ENCODE results near the gene NKIRAS1. TPM values are rescaled to one million over a fixed set of nuclear protein-coding genes. Genes with fewer than 3 reads are reported as not detected.

NKIRAS1 gene
- total RNA-seq, 2 experiments from 2014 or later, result 3.6 to 3.9 TPM

DNA sequence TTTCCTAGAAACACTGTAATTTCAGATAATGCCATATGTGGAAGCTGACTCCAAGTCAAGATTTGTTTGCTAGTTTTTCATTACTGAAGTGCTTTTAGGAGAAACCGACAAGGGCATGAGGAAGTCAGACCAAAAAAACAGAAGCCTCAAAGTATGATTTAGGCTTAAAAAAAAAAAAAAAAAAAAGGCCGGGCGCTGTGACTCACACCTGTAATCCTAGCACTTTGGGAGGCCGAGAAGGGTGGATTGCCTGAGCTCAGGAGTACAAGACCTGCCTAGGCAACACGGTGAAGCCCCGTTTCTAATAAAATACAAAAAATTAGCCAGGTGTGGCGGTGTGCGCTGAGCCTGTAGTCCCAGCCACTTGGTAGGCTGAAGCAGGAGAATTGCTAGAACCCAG lies 11.7 kb upstream of the NKIRAS1 start:
- Mint-ChIP-seq H3K4me1 (ENCODE audit: low read depth) (peaks cover 2% of the 10 kb centered on the region), H3K9me3 (no peaks in the 10 kb centered on the region), H3K27ac (no peak overlapping the region), H3K27me3 (no peaks in the 10 kb centered on the region), H3K36me3 (ENCODE audit: low read depth) (no peaks in the 10 kb centered on the region), H3K4me3 (no peak overlapping the region)
- ChIA-PET POLR2A (interaction anchor here (0.6 to 7.1 kb wide), 3 partner anchors 11 to 311 kb away, joined by 3 to 60 read pairs (median 5); partner anchors contain the start of genes NKIRAS1 and RPL15), CTCF (no interaction called here)
- DNase-seq (no peak), ATAC-seq (no peak)
- TF ChIP-seq, protein P1, sequence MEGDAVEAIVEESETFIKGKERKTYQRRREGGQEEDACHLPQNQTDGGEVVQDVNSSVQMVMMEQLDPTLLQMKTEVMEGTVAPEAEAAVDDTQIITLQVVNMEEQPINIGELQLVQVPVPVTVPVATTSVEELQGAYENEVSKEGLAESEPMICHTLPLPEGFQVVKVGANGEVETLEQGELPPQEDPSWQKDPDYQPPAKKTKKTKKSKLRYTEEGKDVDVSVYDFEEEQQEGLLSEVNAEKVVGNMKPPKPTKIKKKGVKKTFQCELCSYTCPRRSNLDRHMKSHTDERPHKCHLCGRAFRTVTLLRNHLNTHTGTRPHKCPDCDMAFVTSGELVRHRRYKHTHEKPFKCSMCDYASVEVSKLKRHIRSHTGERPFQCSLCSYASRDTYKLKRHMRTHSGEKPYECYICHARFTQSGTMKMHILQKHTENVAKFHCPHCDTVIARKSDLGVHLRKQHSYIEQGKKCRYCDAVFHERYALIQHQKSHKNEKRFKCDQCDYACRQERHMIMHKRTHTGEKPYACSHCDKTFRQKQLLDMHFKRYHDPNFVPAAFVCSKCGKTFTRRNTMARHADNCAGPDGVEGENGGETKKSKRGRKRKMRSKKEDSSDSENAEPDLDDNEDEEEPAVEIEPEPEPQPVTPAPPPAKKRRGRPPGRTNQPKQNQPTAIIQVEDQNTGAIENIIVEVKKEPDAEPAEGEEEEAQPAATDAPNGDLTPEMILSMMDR (IDR thresholded peaks at IDR 0.05), result no peak
- intact Hi-C loops (cut with micrococcal nuclease), result no loop called here

DNA sequence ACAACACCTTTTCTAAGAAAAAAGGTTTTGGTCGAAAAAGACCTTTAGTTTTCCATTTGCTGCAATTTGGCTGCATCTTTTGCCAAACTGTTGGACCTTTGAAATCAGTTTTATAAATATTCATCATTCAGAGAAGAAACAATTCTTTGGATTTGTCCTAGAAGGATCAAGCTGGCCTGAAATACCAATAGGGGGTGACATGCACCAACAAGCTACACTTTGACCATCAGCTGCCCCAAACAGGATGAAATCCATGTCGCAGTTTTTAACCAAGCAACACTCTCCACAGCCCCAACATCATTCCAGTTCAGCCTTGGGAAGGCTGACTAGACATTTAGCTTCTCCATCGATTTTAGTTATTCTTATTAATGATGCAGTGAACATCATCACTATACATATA lies 9.9 kb upstream of the NKIRAS1 start:
- intact Hi-C loops (cut with micrococcal nuclease), result no loop called here
- TF ChIP-seq, protein P1 (IDR thresholded peaks at IDR 0.05), result no peak
- DNase-seq (no peak), ATAC-seq (no peak)
- peaks cover 2% of the 10 kb centered on the region for H3K4me1 Mint-ChIP-seq (ENCODE audit: low read depth)
- H3K27ac Mint-ChIP-seq, result no peak overlapping the region
- no peaks in the 10 kb centered on the region for H3K9me3 Mint-ChIP-seq
- H3K36me3 Mint-ChIP-seq (ENCODE audit: low read depth), result no peaks in the 10 kb centered on the region
- H3K4me3 Mint-ChIP-seq, result no peak overlapping the region
- CTCF ChIA-PET, result interaction anchor here (0.6 kb wide), 1 partner anchor 10 kb away, joined by 3 read pairs; the partner anchor contains the start of genes NKIRAS1 and RPL15
- H3K27me3 Mint-ChIP-seq, result no peaks in the 10 kb centered on the region
- POLR2A ChIA-PET, result interaction anchor here (7.1 kb wide), 1 partner anchor 9 kb away, joined by 60 read pairs; the partner anchor contains the start of genes NKIRAS1 and RPL15

DNA sequence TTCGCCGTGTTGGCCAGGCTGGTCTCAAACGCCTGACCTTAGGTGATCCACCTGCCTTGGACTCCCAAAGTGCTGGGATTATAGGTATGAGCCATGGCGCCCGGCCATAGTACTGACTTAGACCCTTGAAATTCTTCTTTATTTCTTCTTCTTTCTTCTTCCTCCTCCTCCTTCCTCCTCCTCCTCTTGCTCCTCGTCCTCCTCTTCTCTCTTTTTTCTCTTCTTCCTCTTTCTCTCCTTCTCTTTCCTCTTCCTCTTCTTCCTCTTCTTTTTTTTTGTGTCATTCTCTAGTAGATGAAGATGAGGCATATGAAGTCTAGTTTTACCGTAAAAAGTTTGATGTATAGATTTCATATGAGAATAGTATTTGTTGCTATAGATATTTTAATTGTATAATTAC lies 9.5 kb upstream of the NKIRAS1 start:
- DNase-seq (no peak), ATAC-seq (no peak)
- peaks cover 2% of the 10 kb centered on the region for H3K4me1 Mint-ChIP-seq (ENCODE audit: low read depth)
- H3K9me3 Mint-ChIP-seq, result no peaks in the 10 kb centered on the region
- intact Hi-C loops (cut with micrococcal nuclease), result no loop called here
- H3K27me3 Mint-ChIP-seq, result no peaks in the 10 kb centered on the region
- peaks cover 3% of the 10 kb centered on the region for H3K36me3 Mint-ChIP-seq (ENCODE audit: low read depth)
- H3K27ac Mint-ChIP-seq, result no peak overlapping the region
- ChIA-PET POLR2A (interaction anchor here (0.6 to 7.1 kb wide), 4 partner anchors 8 to 117 kb away, joined by 3 to 60 read pairs (median 12); partner anchors contain the start of genes NKIRAS1 and RPL15), CTCF (no interaction called here)
- TF ChIP-seq, protein P1 (IDR thresholded peaks at IDR 0.05), result no peak
- H3K4me3 Mint-ChIP-seq, result no peak overlapping the region

DNA sequence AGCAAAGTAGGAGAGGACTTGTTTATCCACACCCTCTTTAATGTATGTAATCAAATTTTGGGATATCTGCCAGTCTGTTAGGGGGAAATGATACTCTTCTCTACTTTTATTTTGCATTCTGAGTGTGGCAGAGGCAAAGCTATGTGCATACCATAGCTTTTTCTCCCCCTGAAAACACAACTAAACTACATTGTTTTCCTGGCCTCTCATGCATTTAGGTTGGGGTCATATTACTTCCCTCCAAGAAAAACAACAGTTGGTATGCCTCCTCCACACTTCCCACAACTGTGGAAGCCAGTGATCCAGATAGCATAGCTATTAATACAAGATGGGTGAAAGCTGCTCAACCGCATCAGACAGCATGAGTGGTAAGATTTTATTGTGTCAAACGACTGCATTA lies 7.0 kb upstream of the NKIRAS1 start:
- no peaks in the 10 kb centered on the region for H3K27me3 Mint-ChIP-seq
- no peaks in the 10 kb centered on the region for H3K9me3 Mint-ChIP-seq
- ATAC-seq (no peak), DNase-seq (no peak)
- POLR2A ChIA-PET, result interaction anchor here (0.5 to 2.2 kb wide), 5 partner anchors 11 to 881 kb away, joined by 3 to 10 read pairs (median 3); no protein-coding TSS in a partner anchor
- TF ChIP-seq, protein P1 (IDR thresholded peaks at IDR 0.05), result no peak
- peaks cover 27% of the 10 kb centered on the region for H3K36me3 Mint-ChIP-seq (ENCODE audit: low read depth)
- intact Hi-C loops (cut with micrococcal nuclease), result no loop called here
- CTCF ChIA-PET, result interaction anchor here (0.9 kb wide), 2 partner anchors 17 to 35 kb away, joined by 3 read pairs; no protein-coding TSS in a partner anchor
- H3K4me3 Mint-ChIP-seq, result no peak overlapping the region
- peaks cover 18% of the 10 kb centered on the region for H3K4me1 Mint-ChIP-seq (ENCODE audit: low read depth)
- no peak overlapping the region for H3K27ac Mint-ChIP-seq

DNA sequence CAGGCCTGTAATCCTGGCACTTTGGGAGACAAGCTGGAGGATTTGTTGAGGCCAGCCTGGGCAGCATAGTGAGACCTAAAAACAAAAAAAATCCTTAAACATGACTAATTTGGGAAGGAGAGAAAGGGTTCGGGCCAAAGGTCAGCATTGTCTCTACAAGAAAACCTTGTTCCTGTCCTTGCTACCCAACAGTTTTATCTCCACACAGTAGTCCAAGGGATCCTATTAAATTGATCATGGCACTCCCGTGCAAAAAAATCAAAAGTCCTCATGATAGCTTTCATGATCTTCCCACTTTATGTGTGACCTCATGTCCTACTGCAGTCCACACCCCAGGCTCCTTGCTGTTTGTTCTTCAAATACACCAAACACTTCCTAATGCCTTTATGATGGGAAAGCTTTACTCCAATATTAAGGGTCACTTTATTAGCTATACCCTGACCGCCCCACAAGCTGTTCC lies 4.3 kb upstream of the NKIRAS1 start:
- CTCF ChIA-PET, result no interaction called here
- intact Hi-C loops (cut with micrococcal nuclease), result no loop called here

More for the DNA sequence above, 4.3 kb upstream of the NKIRAS1 start:
- POLR2A ChIA-PET, result interaction anchor here (1.7 kb wide), 1 partner anchor 10 kb away, joined by 8 read pairs; no protein-coding TSS in a partner anchor
- Mint-ChIP-seq H3K4me3 (no peak overlapping the region), H3K27me3 (no peaks in the 10 kb centered on the region), H3K4me1 (ENCODE audit: low read depth) (peaks cover 20% of the 10 kb centered on the region), H3K36me3 (ENCODE audit: low read depth) (peaks cover 46% of the 10 kb centered on the region), H3K9me3 (no peaks in the 10 kb centered on the region), H3K27ac (peak overlapping the region; percentile 72)
- DNase-seq (no peak), ATAC-seq (no peak)
- TF ChIP-seq, protein P1 (IDR thresholded peaks at IDR 0.05), result no peak
